Measurements from ENCODE around the gene IRF2BPL. TPM values are rescaled to one million over a fixed set of nuclear protein-coding genes. Genes with fewer than 3 reads are reported as not detected.

IRF2BPL gene
- total and polyA plus RNA-seq, 2 of the 4 experiments (the other 2 are of a cell fraction), result 6.3 to 14.5 TPM

- ChIA-PET CTCF (interaction anchor here (0.8 to 1.1 kb wide), 2 partner anchors 22 to 67 kb away, joined by 3 read pairs; no protein-coding TSS in a partner anchor), POLR2A (ENCODE audit: unreplicated experiment) (no interaction called here)
- H3K18ac ChIP-seq (ENCODE audit: low read depth, low read length), result no peak overlapping the region
- no peak overlapping the region for H2AK9ac ChIP-seq (replicated peaks; ENCODE audit: low read depth, low read length, poor library complexity)
- H2BK120ac ChIP-seq (ENCODE audit: low read depth, low read length), result no peak overlapping the region
- dilution Hi-C loops (cut with HindIII; ENCODE audit: low sequenced_read_pairs, unreplicated experiment), result no loop called here
- no TSS peak for BruUV-seq (replicated peaks)
- TF ChIP-seq RCOR1 (IDR thresholded peaks at IDR 0.05; ENCODE audit: insufficient replicate concordance, low read length) (no peak), POLR2A (IDR thresholded peaks at IDR 0.05; ENCODE audit: low read depth, low read length) (no peak), MXI1 (IDR thresholded peaks at IDR 0.05; ENCODE audit: borderline replicate concordance, low read depth, low read length) (no peak), NFE2L2 (IDR thresholded peaks at IDR 0.05; ENCODE audit: low read depth, low read length) (no peak), BHLHE40 (IDR thresholded peaks at IDR 0.05; ENCODE audit: low read depth, low read length) (no peak), RAD21 (IDR thresholded peaks at IDR 0.05; ENCODE audit: low read length) (no peak), MAFK (IDR thresholded peaks at IDR 0.05; ENCODE audit: low read depth, low read length) (no peak), CEBPB (IDR thresholded peaks at IDR 0.05; ENCODE audit: low read depth, low read length) (no peak), CTCF (conservative IDR thresholded peaks at IDR 0.05; ENCODE audit: low read depth, low read length) (no peak), MAZ (IDR thresholded peaks at IDR 0.05; ENCODE audit: borderline replicate concordance, low read depth, low read length) (no peak), FOS (IDR thresholded peaks at IDR 0.05; ENCODE audit: low read depth, low read length) (no peak)
- no peak for ATAC-seq (ENCODE audit: low read depth)
- intact Hi-C loops (cut with micrococcal nuclease), result no loop called here
- no peak overlapping the region for H3K9ac ChIP-seq (ENCODE audit: low read depth, low read length)
- 98% methylated on average over 4 of the region's 7 CpGs; no CpG with 5 or more reads in 1 of the 2 experiments for WGBS, 2 experiments (ENCODE audit: extremely low coverage in 2 of 2, insufficient read length in 1 of 2)
- 0 out of 2 replicates have a peak, but pooled peaks cover 4% of the 10 kb centered on the region for H3K9me1 ChIP-seq (ENCODE audit: insufficient read depth, low read length)
- no peak overlapping the region for H3K27ac ChIP-seq (ENCODE audit: insufficient read depth, low read length)
- no peaks in the 10 kb centered on the region for H4K20me1 ChIP-seq (ENCODE audit: insufficient read depth, low read length)
- no peak overlapping the region; the same call in 1 of the 2 replicates for H4K5ac ChIP-seq (ENCODE audit: low read depth, low read length)
- H3K4ac ChIP-seq (ENCODE audit: low read depth, low read length), result no peak overlapping the region
- no peaks in the 10 kb centered on the region for H3K36me3 ChIP-seq (ENCODE audit: control insufficient read depth, insufficient read depth, low read length)
- no peaks in the 10 kb centered on the region for H3K9me3 ChIP-seq (ENCODE audit: control insufficient read depth, insufficient read depth, low read length)
- H3K27me3 ChIP-seq (ENCODE audit: control insufficient read depth, insufficient read depth, low read length), result peaks cover 5% of the 10 kb centered on the region; the same call in 1 of the 2 replicates
- H3K4me2 ChIP-seq (ENCODE audit: low read depth, low read length), result no peak overlapping the region
- H3K4me1 ChIP-seq (ENCODE audit: control insufficient read depth, insufficient read depth, low read length), result peaks cover 5% of the 10 kb centered on the region
- H2BK5ac ChIP-seq (ENCODE audit: low read depth, low read length, poor library complexity, severe bottlenecking), result no peak overlapping the region
- DNase-seq, result no peak
- H2AK5ac ChIP-seq (ENCODE audit: low read depth, low read length), result no peak overlapping the region
- in situ Hi-C loops (cut with MboI; ENCODE audit: low sequenced_read_pairs), result no loop called here
- H2BK15ac ChIP-seq (ENCODE audit: low read depth, low read length), result no peak overlapping the region
- H3K14ac ChIP-seq (replicated peaks; ENCODE audit: low read depth, low read length), result no peak overlapping the region
- no peak overlapping the region for H2AFZ ChIP-seq (replicated peaks; ENCODE audit: low read length, poor library complexity)
- H3K23ac ChIP-seq (ENCODE audit: low read depth, low read length), result no peak overlapping the region
- H3K79me1 ChIP-seq (ENCODE audit: low read depth in 1 of 2, low read length in 2 of 2), result no peaks in the 10 kb centered on the region
- H4K91ac ChIP-seq (ENCODE audit: insufficient read depth, low read depth, low read length), result no peak overlapping the region
- H2BK20ac ChIP-seq (ENCODE audit: low read depth, low read length), result no peak overlapping the region
- H3K4me3 ChIP-seq (ENCODE audit: insufficient read depth, low read depth, low read length), result no peak overlapping the region
- H4K8ac ChIP-seq (ENCODE audit: low read depth in 2 of 2, low read length in 2 of 2), result no peak overlapping the region
- H3K56ac ChIP-seq (ENCODE audit: extremely low read depth, insufficient read depth, low read length), result no peak overlapping the region
Measured at GRCh38 chr14:77014734-77015133, 13.8 kb downstream of the IRF2BPL start.

All from IMR-90 (cell line).